Heart right ventricle (tissue), 16 donors: ENCODE data around the gene DTX1. TPM values are rescaled to one million over a fixed set of nuclear protein-coding genes. Genes with fewer than 3 reads are reported as not detected.

ENCODE experiments used
- ATAC-seq, 8 donors: fragments of 200-7000 bp; cut with Tn5 transposase; one replicate each; pipeline ENCODE4 v1.9.1; 2020; ENCODE audit warnings: mild to moderate bottlenecking in 8 of 8, moderate library complexity in 8 of 8, moderate number of reproducible peaks in 1 of 8
- DNase-seq, 2 donors: peaks; one replicate each; pipeline ENCODE4 v3.0.0-alpha.2; 2020
- H3K27ac ChIP-seq, 10 donors: fragments of 200-600 bp; sonication (generic) in 2 of 10; one replicate each; pipeline versions ENCODE4 v1.5.0 to v1.8.0; 2020 to 2022; ENCODE audit warnings: mild to moderate bottlenecking in 3 of 10
- H3K27me3 ChIP-seq, 7 donors: fragments of 200-600 bp; one replicate each; pipeline ENCODE4 v1.8.0; 2021 to 2022; ENCODE audit warnings: mild to moderate bottlenecking in 2 of 7
- H3K36me3 ChIP-seq, 9 donors: fragments of 200-600 bp; sonication (generic) in 1 of 9; one replicate each; pipeline versions ENCODE4 v1.5.0 to v1.8.0; 2020 to 2022; ENCODE audit warnings: mild to moderate bottlenecking in 2 of 9
- H3K4me1 ChIP-seq, 9 donors: fragments of 200-600 bp; sonication (generic) in 1 of 9; one replicate each; pipeline versions ENCODE4 v1.5.0 to v1.8.0; 2020 to 2022; ENCODE audit warnings: mild to moderate bottlenecking in 4 of 9
- H3K4me3 ChIP-seq, 10 donors: fragments of 200-600 bp; sonication (generic) in 2 of 10; one replicate each; pipeline versions ENCODE4 v1.5.0 to v1.8.0; 2020 to 2022; ENCODE audit warnings: mild to moderate bottlenecking in 7 of 10, moderate library complexity in 2 of 10
- H3K9me3 ChIP-seq, 11 donors: fragments of 200-600 bp in 10 of 11; sonication (generic) in 2 of 11; one replicate each; pipeline versions ENCODE4 v1.5.0 to v1.8.0; 2013 to 2022; ENCODE audit warnings: mild to moderate bottlenecking in 2 of 11, control low read depth in 1 of 11, moderate library complexity in 1 of 11
- CTCF ChIP-seq, 9 donors: fragments of 200-600 bp; sonication (generic) in 2 of 9; IDR thresholded peaks; one replicate each; pipeline versions ENCODE4 v1.5.0 to v1.8.0; 2021 to 2022; ENCODE audit warnings: antibody characterized with exemption in 9 of 9, mild to moderate bottlenecking in 5 of 9, moderate library complexity in 1 of 9
- WGBS, 2 donors: extraction: QIAGEN DNeasy Blood & Tissue Kit; methylation state at CpG; one replicate each; pipeline ENCODE4 v1.1.7; 2013; ENCODE audit warnings: inconsistent platforms in 1 of 2; 5-methylcytosine and 5-hydroxymethylcytosine counted together
- intact Hi-C, 10 donors: fragments of 100-400 bp; cut with DNase I; formaldehyde crosslinking; loops; one replicate each; pipeline versions ENCODE4 v1.11.1 to v1.14.2; 2022
- long read RNA-seq, 3 donors: library from polyadenylated mRNA; unstranded; transcript quantifications; one replicate each; pipeline ENCODE4 v2.0.0, GENCODE V29; 2020 to 2021
- polyA plus RNA-seq, 2 donors: library from polyadenylated mRNA; stranded (reverse); fragments of 200-250 nt; gene quantifications; one replicate each; pipeline ENCODE4 v1.2.3, GENCODE V29; 2013
- total RNA-seq, 10 donors: library from RNA; stranded (reverse); fragmentation: NEBNext Ultra II Directional in 3 of 10; extraction: Animal tissue kit (Norgen Biotek cat#: 25700) in 3 of 10; gene quantifications; one replicate each; pipeline versions ENCODE4 v1.2.1 to v1.2.4, GENCODE V29; 2021 to 2023
- donor health status: Arrhythmogenic right ventricular cardiomyopathy.
- donor health status: ischemic (EF 13 %, LVEDD 7.1; RV severe dilation, severe dysfunction).
- donor health status: healthy with polysubstance abuse.
- donor health status: DM: no; HTN: yes; CAD: no.
- donor health status: DM: no; HTN: no; CAD: no.
- donor health status: ischemic (EF 25% LVEDD 6.9; RV normal size, moderate dysfunction).
- donor health status: ischemic (EF 25% LVEDD 5.7; RV mildly dilated, moderate dysfunction).
- donor health status: healthy.
- donor health status: DM: yes; HTN: yes; CAD: no.
- donor health status: Ischemic cardiomyopathy.
- donor health status: ischemic (EF 35%, LVEDD 5.7; RV mildly dilated, moderate dysfunction).
- donor health status: nonischemic (EF 11% LVEDD 7.7; RV severe dilation, severe dysfunction).
- donor health status: DM: yes; HTN: yes; CAD: no.
- donor health status: PGD.
- donor health status: ischemic (EF 29% LVEDD 5.4; RV normal size, mild dysfunction).
- donor health status: nonischemic (EF 23%, LVEDD 6.1; RV moderate dilation, normal function).

DTX1 gene
- total RNA-seq (1 to 10 TPM in 9 of 10 donors, under 1 TPM in 1; 0.94 to 6.4 (median 1.8) TPM), polyA plus RNA-seq (1 to 10 TPM; 1.0 to 1.1 TPM)
- long read RNA-seq, donor 1 = 0 reads
- long read RNA-seq, donor 2, partial matches to known transcripts = 0 of 1 reads
- long read RNA-seq, donor 2, other reads (novel, unspliced or antisense) = 0 of 1 reads
- long read RNA-seq, donor 3, partial matches to known transcripts = 4 of 4 reads
- long read RNA-seq, donor 3, other reads (novel, unspliced or antisense) = 0 of 4 reads

DNA sequence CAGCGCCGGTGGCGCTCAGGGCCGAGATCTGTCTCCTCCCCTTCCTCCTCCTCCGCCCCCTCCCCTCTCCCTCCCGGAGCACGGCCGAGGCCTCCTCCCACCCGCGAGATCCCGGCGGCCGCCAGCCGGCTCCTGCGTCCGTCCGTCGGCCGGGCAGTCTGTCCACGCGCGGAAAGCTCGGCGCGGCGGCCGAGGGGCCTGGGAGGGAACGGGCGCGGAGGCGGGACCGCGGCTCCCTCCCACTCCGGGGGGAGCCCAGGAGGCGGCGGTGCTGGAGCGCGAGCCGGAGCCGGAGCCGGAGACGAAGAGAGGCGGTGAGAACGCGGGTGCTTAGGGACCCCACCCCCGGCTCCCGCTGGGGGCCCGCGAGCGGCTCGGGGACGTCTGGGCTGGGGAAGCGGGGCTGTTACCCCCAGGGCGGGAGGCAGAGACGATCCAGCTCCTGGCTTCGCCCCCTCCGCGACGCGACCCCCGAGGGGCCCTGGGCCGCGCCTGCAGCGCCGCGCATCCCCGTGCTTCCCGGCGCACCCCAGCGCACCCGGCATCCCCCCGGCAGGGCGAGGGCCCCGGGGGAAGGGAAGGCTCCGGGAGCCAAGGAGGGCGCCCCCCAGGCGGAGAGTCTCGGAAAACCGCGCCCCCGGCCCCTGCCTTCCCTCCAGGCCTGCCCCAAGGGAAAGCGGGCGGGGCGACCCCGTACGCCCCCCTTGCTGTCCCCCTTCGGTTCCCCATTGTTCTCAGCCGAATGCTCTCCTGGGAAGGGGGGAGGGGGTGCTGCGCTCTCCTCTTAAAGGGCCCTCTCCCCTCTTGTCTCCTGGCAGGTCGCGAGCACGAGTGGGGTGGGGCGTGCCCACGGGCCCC is at the start of gene DTX1:
Gene DTX1, plus strand, starts transcription at position 100 of the 858 bp plus-strand sequence. CDS start 1,463 bp downstream, outside the sequence.
- DNase-seq = peak; percentile 41 to 45
- Histone ChIP-seq H3K4me1 (peaks cover 0 to 16% (median 14%) of the 10 kb centered on the region in 9 donors), H3K27ac (peak within 1 kb of the TSS in 7 of 10 donors; percentile 19 to 56 (median 48)), H3K4me3 (peak within 1 kb of the TSS; percentile 41 to 66 (median 60)), H3K27me3 (peaks cover 0 to 85% (median 46%) of the 10 kb centered on the region in 7 donors), H3K36me3 (no peaks in the 10 kb centered on the region), H3K9me3 (no peaks in the 10 kb centered on the region)
- intact Hi-C loops = loop anchor here in 3 of 10 donors (5.0 to 10.0 kb wide), 2 partner anchors 35 to 98 kb away; no protein-coding TSS in a partner anchor
- peak in 1 of 9 donors; percentile 10 for TF ChIP-seq CTCF (IDR thresholded peaks at IDR 0.05)
- peak; percentile 51 to 82 (median 68) for ATAC-seq
- 1% methylated on average over 72 to 94 of the region's 94 CpGs for WGBS, 2 donors

GRCh38 chr12:113007166-113007565 is 49.4 kb upstream of the DTX1 start:
- no peak for TF ChIP-seq CTCF (IDR thresholded peaks at IDR 0.05)
- no peak overlapping the region for H3K4me3 ChIP-seq
- ATAC-seq (no peak), DNase-seq (no peak)
- intact Hi-C loops = no loop called here
- H3K4me1 ChIP-seq = no peaks in the 10 kb centered on the region
- peaks cover 0 to 96% (median 36%) of the 10 kb centered on the region in 9 donors for H3K36me3 ChIP-seq
- no peaks in the 10 kb centered on the region for H3K27me3 ChIP-seq
- H3K9me3 ChIP-seq = peaks cover 0 to 13% (median 5%) of the 10 kb centered on the region in 11 donors
- WGBS, 2 donors = 81 to 82% methylated on average over 4 of the region's 4 CpGs
- H3K27ac ChIP-seq = no peak overlapping the region

DNA sequence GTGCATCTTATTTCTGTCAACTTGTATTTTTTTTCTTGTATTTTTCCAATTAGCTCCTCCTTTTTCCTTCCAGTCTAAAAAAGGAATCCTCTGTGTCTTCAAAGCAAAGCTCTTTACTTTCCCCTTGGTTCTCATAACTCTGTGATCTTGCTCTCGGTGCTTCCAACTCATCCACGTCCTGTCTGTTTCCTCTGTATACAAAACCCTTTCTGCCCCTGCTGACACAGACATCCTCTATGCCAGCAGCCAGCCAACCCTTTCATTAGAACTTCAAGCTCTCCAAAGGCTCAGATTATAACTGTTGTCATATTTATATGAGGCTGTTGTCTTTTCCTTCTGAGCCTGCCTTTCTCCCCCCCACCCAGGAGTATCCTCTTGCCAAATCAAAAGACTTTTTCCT is 45.8 kb upstream of the DTX1 start:
- Histone ChIP-seq H3K4me3 (no peak overlapping the region), H3K27me3 (peaks cover 0 to 5% (median 0%) of the 10 kb centered on the region in 7 donors), H3K36me3 (peaks cover 0 to 63% (median 31%) of the 10 kb centered on the region in 9 donors), H3K9me3 (peaks cover 0 to 13% (median 5%) of the 10 kb centered on the region in 11 donors), H3K4me1 (no peaks in the 10 kb centered on the region), H3K27ac (no peak overlapping the region)
- ATAC-seq (no peak), DNase-seq (no peak)
- intact Hi-C loops = no loop called here
- 57 to 63% methylated on average over 2 of the region's 2 CpGs for WGBS, 2 donors
- no peak for TF ChIP-seq CTCF (IDR thresholded peaks at IDR 0.05)

DNA sequence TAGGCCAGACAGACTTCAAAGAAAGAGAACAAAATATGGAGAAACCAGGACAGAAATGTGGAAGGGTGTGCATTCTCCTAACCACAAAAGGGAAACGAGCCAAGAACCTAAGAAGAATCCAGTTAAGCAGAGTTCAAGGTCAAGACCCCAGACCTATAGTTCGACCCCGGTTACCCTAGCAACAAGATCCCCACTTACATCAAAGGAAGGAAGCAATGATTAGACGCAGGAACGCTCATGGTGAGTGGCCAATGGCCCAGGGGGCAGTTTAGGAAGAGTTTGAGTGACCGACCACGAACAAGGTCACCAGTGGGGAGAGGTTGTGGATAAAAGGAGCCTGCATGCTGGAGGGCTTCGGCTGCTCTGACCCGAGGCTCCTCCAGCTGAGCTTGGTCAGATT is 42.0 kb upstream of the DTX1 start:
- DNase-seq = no peak
- H3K4me3 ChIP-seq = no peak overlapping the region
- 57 to 60% methylated on average over 9 of the region's 9 CpGs for WGBS, 2 donors

More for the DNA sequence above, 42.0 kb upstream of the DTX1 start:
- ATAC-seq = no peak
- peaks cover 0 to 26% (median 8%) of the 10 kb centered on the region in 9 donors for H3K36me3 ChIP-seq
- H3K27me3 ChIP-seq = peaks cover 0 to 5% (median 0%) of the 10 kb centered on the region in 7 donors
- TF ChIP-seq CTCF (IDR thresholded peaks at IDR 0.05) = no peak
- H3K27ac ChIP-seq = no peak overlapping the region
- H3K4me1 ChIP-seq = peaks cover 0 to 5% (median 0%) of the 10 kb centered on the region in 9 donors
- intact Hi-C loops = no loop called here
- peaks cover 0 to 13% (median 5%) of the 10 kb centered on the region in 11 donors for H3K9me3 ChIP-seq
